GM15510 (cell line): ENCODE results near the gene ZFAND3.

ENCODE experiments used
- POLR2A ChIP-seq: IDR thresholded peaks from 3 replicates; pipeline ENCODE4 v1.6.1; 2011; ENCODE audit warnings: borderline replicate concordance; ENCODE audit not compliant: insufficient read length; ENCODE audit errors: extremely low read depth

ZFAND3 gene

DNA sequence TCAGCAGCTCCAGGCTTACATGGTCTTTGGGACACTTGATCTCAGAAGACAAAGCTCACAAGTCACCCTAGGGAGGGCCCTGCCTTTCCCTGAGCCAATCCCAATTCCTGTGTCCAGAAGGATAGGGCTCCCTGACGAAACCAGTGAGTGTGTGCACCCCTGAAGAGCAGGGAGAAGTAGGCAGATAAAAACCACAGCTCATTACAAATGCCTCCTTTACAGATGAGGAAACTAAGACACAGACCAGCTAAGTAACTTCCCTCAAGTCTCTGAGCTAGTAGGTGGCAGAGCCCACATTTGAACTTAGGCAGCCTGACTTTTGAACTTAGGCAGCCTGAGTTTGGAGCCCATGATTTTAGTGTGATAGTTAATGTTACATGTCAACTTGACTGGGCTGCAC, 6.7 kb upstream of the ZFAND3 start:
- TF ChIP-seq POLR2A, result no peak

DNA sequence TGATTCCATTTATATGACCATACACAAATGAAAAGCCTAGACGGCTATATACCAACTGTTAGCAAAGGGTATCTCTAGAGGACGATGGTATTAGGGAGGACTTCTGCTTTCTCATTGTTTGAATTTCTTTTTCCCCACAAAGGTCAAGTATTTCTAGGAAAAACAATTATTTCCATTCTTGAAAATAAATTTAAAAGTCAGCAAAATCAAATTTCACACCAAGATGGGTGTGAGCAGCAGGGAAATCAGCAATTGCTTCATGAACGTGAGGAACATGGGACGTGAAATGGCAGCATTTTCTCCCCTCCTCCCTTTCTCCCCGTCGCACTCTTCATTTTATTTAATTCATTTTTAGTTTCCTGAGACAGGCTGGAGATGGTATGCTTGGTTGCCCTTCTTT, 5.2 kb upstream of the ZFAND3 start:
- TF ChIP-seq POLR2A, result no peak

DNA sequence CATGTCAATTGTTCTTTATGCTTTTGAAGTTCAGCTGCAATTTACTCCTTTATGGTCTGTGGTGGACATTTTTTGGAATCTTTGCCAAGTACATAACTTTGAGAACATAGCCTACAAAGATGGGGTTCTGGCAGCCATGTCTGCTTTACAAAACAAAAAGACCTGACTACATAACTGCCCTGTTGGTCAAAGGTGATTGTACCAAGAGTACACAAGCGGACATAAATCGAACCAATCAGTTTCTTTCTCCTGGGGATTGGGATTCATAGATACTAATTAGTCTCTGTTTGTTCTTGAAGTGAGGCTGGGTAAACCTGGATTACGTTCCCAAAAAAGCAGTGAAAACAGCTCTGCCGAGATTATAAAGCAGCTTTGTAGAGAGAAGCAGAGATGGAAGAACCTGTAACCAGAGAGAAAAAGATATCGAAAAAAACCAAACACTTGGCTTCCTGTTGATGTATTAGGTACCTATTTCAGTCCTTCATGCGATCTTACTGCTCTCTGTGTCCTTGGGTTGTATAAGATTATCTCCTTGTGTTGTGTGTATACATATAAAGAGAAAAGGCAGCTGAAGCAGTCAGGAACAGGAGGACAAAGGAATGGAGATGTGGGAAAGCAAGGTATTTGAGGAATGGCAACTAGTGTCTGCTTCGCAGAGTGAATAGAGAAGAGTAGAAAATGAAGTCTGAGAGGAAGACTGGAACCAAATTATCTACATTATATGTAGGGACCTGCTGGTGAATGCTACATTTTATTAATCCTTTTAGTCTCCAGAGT, 2.7 kb upstream of the ZFAND3 start:
- no peak for TF ChIP-seq POLR2A

DNA sequence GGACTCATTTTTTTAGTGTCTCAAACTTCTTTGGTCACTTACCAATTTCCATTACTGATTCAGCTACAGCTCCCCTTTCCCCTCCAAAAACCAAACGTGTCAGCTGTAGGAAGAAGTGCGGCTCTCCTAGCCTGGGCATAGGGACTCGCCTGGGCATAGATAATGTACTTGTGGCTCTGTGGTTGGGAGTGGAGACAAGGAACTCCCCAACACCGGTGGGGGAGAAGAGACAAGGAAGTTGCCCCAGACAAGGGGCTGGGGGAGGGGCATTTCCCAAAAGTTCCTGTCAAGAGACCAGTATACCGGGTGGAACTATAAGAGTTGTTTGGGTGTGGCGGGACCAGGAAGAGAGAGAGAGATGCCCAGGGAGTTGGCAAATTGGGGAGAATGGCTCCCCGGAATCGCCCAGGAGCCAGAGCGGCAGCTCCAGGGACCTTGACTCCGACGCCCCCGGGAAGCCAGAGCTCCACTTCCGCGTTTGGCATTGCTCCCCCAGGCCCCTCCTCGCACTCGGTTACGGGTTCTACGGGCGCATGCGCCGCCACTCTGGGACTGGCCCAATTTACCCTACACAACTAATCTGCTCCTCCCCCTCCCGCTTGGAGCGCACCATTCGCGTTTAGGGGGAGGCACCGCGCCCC, 871 bp upstream of the ZFAND3 start:
- TF ChIP-seq POLR2A, result peak; percentile 96

DNA sequence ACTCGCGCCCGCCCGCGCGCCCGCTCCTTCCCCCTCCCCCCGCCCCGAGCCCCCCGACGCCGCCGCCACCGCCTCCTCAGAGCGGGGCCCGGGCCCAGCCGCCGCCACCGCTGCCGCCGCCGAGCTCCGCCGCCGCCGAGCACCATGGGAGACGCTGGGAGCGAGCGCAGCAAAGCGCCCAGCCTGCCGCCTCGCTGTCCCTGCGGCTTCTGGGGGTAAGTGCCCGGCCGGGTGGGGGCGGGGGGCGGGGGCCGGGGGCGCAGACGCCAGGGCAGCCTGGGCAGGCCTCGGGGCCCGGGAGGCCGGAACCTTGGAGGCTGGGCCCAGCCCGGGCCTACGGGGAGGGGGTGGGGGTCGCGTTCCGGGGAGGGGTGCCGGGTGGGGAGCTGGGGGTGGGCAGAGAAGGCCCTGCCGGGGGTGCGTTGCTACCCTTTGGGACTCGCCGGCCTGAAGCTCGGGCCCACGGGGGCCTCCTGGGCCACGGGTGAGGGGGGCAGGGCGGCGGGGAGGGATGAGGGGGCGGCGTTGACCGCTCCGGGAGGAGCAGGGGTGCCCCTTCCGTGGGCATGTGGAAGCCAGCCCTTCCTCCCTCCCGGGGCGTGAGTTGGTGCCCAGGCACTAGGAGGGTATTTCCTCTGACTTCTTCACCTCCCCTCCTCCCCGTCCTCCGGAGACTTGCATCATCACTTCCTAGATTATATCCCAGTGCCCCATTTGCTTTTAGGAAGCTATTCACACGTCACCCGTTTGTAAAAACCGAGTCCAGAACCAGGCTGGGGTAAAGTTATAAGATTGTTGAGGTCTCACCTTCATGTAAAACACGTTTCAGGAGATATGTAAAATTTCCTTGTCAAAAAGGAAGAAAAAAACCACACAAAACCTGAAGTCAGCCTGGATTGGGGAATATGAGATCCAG, 533 bp downstream of the ZFAND3 start:
- TF ChIP-seq POLR2A, result no peak

DNA sequence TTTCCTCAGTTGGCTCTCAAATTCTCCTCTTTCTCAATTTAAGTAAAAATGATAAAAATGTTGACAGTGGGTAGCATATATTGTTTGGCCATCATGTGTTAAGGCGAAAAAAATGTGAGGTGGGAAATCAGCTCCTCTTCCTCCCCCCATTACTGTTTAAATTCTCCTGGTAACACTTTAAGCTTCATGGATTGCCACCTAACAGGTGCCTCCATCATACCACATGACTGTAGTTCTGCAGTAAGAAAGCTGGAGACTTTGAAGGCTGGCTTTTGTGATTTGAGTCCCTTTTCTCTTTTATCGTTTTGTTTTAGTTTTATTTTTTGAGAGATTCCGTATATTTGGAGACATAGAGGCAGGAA, 1.2 kb downstream of the ZFAND3 start:
- no peak for TF ChIP-seq POLR2A

DNA sequence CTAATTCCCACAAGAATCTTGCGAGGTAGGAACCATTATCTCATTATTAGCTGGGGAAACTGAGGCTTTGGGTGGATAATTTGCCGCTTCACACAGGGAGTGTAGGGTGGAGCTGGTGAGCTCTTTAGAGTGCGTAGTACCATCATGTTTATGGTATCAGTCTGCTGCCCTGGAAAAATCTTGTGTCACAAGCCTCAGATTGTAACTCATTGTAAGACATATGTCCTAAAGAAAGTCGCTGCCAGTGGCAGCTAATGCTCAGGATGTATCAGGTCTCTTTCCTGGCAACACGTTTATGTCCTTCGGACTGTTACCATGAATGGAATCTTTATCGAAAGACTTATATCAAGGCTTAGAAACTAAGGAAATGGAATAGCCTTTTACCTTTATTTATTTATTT, 1.9 kb downstream of the ZFAND3 start:
- no peak for TF ChIP-seq POLR2A

DNA sequence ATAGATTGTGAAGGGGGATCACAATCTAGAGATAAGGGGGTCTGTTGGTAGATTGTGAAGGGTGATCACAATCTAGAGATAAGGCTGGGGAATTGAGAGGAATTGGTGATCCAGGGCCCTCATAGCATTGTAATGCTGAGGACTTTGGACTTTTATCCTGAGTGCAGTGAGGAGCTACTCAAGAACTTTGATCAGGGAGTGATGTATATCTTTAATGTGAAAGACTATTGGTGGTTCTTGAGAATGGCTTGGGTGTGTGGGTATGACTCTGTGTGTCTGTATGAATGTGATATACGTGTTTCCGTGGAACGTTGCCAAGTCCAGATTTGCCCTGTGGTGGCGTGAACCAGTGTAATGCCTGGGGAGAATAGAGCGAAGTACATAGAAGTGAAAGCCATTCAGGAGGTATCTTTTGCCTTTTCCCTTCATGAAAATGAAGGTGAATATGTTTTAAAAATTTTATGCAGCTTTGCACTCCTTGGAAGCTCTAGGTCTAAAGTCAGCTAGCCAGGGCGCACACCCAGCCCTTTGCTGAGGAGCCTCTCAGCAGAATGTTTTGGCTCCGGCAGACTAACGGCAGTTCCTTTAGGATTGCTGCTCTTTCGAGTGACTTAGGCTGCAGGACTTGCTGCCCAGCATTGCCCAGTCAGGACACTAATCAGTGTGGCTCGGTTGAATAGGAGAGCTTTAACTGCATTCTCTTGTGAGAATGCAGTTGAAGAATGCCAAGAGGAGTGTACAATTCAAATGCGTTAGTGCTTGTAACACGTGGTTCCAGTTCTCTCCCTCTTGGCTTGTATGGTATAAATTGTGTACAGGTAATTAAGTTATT, 3.5 kb downstream of the ZFAND3 start:
- TF ChIP-seq POLR2A, result no peak

DNA sequence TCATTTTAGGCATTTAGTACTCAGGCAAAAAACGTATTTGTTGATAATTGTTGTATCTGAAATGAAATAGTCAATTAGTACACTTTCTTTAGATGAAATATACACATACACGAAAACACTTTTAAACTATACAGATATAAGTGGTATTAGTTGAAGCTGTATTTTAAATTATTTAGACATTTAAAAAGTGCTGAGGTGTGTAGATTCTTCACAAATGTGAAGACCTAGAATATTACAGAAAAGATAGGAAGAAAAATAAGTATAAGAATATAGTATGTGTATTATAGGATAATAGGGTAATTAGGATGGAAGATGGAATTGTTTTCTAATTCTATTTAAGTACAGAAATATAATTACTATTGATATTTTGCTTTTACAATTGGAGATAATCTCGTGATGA, 4.6 kb downstream of the ZFAND3 start:
- no peak for TF ChIP-seq POLR2A

DNA sequence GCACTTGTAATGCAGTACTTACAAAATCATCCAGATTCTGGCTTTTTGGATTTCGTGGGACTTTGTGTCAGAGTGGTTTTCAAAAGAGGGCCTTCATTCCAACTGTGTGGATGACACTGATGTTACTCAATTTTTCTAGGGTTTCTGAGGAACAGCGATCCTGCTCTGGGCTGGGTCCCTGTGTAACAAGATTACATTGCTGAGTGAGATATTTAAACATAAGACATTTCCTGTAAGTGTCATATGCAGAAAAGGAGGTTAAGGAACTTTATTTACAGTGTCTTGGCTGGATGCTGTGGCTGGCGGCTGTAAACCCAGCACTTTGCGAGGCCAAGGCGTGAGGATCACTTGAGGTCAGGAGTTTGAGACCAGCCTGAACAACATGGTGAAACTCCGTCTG, 6.7 kb downstream of the ZFAND3 start:
- no peak for TF ChIP-seq POLR2A

DNA sequence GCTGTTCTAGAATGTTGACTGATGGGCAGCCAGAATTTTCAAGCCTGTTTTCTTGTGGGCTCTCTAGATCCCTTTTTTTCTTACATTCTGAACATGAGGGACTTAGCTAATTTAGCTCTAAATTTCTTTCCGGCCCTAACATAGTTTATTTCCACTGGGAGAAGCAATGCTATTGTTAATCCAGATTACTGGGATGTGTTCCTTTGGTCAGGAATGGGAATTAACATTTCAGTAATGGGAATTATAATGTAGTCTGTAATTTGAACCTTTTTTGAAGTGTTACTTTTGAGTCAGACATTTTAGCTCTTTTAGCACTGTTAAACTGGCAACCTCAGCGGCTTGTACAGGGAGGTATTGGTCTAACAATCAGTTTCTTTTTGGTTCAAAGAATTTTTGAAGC, 7.5 kb downstream of the ZFAND3 start:
- TF ChIP-seq POLR2A, result no peak

DNA sequence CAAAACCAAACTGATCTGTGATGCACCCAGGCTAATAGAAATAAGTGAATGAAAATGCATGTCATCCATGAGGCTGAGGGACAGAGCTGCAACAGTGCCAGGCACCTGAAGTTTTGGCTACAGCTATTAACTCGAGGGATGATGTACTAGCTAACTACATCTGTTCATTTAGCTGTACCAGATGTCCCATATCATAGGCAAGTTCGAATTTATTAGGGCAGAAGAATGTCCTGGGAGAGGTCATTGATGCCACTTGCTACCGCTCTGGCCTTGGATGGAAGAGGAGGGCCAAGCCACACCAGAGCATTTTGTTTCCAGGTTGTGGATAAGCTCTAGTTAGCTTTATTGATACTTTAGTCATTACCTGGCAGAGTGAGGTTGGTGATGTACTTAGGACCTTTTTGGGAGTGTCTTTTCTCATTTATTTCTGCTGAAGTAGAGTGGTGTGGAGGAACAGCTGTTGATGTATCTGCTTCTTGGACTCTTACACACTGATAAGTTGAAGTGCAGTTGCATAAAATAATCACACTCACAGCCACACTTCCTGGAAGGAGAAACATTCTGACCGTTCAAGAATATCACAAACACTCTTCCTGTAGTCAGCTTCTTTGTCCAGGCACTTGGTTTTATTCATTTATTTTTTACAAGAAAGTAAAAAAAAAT, 8.2 kb downstream of the ZFAND3 start:
- TF ChIP-seq POLR2A, result no peak

DNA sequence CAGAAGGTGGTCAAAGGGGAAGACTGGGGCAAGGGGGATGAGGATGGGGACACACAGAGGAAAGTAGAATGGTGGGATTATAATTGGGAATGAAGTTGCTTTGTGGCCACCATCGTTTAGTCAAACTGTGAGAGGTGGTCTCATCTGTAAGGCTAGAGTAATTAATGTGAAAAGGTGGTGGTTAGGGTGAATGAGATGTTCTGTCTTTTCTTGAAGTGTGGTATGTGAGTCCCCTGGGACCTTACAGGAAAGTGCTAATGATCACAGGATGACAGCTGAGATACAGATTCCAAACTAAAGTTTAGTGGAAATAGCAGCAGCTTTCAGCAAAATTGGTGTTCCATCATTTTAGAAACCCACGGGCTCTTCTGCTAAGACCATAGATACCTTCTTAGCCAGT, 10.7 kb downstream of the ZFAND3 start:
- no peak for TF ChIP-seq POLR2A

DNA sequence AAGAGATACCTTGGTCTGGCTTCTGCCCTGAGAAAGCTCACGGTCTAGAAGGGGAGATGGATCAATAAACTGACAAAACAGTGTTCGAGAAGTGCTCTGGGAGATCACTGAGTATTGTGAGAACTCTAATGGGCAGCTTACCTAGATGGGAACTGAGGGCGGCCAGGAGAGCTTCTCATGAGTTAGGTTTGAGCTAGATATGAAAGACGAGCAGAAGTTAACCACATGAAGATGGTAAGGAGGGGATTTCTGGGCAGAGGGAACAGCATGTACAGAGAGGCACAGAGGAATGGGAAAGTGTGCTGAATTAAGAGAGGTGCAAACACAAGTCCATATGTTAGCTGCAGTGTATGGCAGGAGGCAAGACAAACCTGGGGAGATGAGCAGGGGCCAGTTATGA, 11.9 kb downstream of the ZFAND3 start:
- no peak for TF ChIP-seq POLR2A

DNA sequence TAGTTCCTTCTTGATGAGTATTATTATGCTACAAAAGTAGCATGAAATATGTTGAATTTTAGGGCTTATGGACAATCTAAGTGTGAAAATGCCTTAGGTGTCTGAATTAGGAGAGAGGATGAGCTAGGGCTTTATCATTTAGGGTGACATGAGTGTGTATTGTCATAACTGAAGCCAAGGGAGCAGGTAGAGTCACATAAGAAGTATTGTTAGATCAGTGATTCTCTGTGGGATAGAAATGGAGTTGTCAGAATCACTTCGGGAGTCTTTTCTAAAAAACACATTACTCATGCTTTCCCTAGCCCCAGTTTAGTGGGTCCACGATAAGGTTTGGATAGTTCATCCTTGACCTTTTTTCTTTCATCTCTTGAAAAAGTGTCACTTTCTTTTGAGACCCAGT, 16.4 kb downstream of the ZFAND3 start:
- no peak for TF ChIP-seq POLR2A
